MM.1S (cell line): ENCODE measurements around the gene NUBP2.

Experiments used
- DNase-seq: peaks from one replicate; pipeline ENCODE4 v3.0.0-alpha.2; 2015
- H2AFZ ChIP-seq: fragments of 300-600 bp; sonication (generic); 2 replicates; pipeline ENCODE4 v1.6.0; 2016; ENCODE audit warnings: antibody characterized with exemption, low read length
- H3F3A ChIP-seq: fragments of 300-600 bp; sonication (generic); 2 replicates; pipeline ENCODE4 v1.6.1; 2016; ENCODE audit warnings: mild to moderate bottlenecking, antibody characterized with exemption, low read length, moderate library complexity, mixed read lengths; ENCODE audit not compliant: insufficient read depth
- H3K27ac ChIP-seq: fragments of 300-600 bp; sonication (generic); 2 replicates; pipeline ENCODE4 v1.5.1; 2016; ENCODE audit warnings: mild to moderate bottlenecking, low read length
- H3K27me3 ChIP-seq: fragments of 300-600 bp; sonication (generic); replicated peaks from 2 replicates; pipeline ENCODE4 v1.6.0; 2016; ENCODE audit warnings: low read length; ENCODE audit not compliant: insufficient read depth
- H3K36me3 ChIP-seq: fragments of 300-600 bp; sonication (generic); replicated peaks from 2 replicates; pipeline ENCODE4 v1.6.1; 2016; ENCODE audit warnings: mild to moderate bottlenecking, low read length, mixed read lengths; ENCODE audit not compliant: insufficient read depth
- H3K4me1 ChIP-seq: fragments of 300-600 bp; sonication (generic); 2 replicates; pipeline ENCODE4 v1.6.1; 2016; ENCODE audit warnings: low read length, mixed read lengths
- H3K4me2 ChIP-seq: fragments of 300-600 bp; sonication (generic); 2 replicates; pipeline ENCODE4 v1.6.0; 2016; ENCODE audit warnings: low read depth, low read length
- H3K4me3 ChIP-seq: fragments of 300-600 bp; sonication (generic); 2 replicates; pipeline ENCODE4 v1.5.1; 2016; ENCODE audit warnings: low read length, mixed read lengths
- H3K79me2 ChIP-seq: fragments of 300-600 bp; sonication (generic); 2 replicates; pipeline ENCODE4 v1.6.1; 2016; ENCODE audit warnings: mixed run types, low read length, mixed read lengths
- H3K9ac ChIP-seq: fragments of 300-600 bp; sonication (generic); 2 replicates; pipeline ENCODE4 v1.6.1; 2016; ENCODE audit warnings: low read length, mixed read lengths
- H3K9me2 ChIP-seq: fragments of 300-600 bp; sonication (generic); replicated peaks from 2 replicates; pipeline ENCODE4 v1.6.1; 2016; ENCODE audit warnings: mild to moderate bottlenecking, low read length, mixed read lengths; ENCODE audit not compliant: insufficient read depth
- H3K9me3 ChIP-seq: fragments of 300-600 bp; sonication (generic); replicated peaks from 2 replicates; pipeline ENCODE4 v1.6.1; 2016; ENCODE audit warnings: mild to moderate bottlenecking, low read length, mixed read lengths; ENCODE audit not compliant: insufficient read depth
- H4K20me1 ChIP-seq: fragments of 300-600 bp; sonication (generic); 2 replicates; pipeline ENCODE4 v1.6.1; 2016; ENCODE audit warnings: mild to moderate bottlenecking, low read length, moderate library complexity, mixed read lengths; ENCODE audit not compliant: insufficient read depth
- EZH2 ChIP-seq: fragments of 300-600 bp; sonication (generic); optimal IDR thresholded peaks from 2 replicates; pipeline ENCODE3; 2017; ENCODE audit warnings: low read depth, mild to moderate bottlenecking, antibody characterized with exemption, low read length, mixed read lengths
- EZH2phosphoT487 ChIP-seq: fragments of 300-600 bp; sonication (generic); IDR thresholded peaks from 2 replicates; pipeline ENCODE4 v1.6.1; 2018; ENCODE audit warnings: antibody characterized with exemption, low read length
- TF ChIP-seq, protein P1 (sequence below): fragments of 300-600 bp; sonication (generic); IDR thresholded peaks from 2 replicates; pipeline ENCODE4 v1.5.1; 2016; ENCODE audit warnings: antibody characterized with exemption, low read length, mixed read lengths

Gene NUBP2

DNA sequence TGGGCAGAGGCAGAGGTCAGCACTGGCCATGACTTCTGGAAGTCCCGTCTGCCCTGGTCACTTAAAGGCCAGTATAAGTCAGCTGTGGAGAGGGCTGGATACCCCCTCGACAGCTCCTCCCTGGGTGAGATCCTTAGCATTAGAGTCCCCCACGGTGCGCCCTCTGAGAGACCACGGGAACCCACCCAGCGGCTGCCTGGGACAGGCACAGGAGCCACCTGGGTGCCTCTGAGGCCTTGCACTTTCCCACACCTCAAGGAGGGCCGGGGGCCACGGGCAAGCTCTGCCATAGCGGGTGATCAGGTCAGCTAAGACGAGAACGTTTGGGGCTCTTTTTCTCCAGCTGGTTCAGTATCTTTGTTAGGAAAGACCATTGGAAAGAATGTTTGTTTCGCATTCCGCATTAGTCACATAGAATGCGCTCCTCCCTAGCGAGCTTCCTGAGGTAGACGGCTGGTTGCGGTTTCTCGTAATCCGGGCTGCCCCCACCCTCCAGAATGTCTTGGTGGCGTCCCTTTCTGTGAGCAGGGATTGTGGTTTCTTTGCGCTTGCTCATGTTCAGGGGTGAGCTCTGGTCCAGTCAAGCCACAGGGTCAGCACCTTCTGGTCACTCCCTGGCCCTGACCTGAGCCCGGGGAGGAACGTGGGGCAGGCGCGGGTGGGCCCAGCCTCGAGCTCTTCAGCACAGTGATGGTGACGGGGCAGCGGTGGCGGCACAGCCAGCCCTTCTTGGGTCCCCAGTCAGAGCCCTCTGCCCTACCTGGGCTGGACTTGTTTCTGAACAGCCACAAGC is 36.7 kb upstream of the NUBP2 start:
- no peak overlapping the region for H3K9ac ChIP-seq
- no peaks in the 10 kb centered on the region for H4K20me1 ChIP-seq
- H3K79me2 ChIP-seq: no peaks in the 10 kb centered on the region
- no peaks in the 10 kb centered on the region for H3K4me1 ChIP-seq
- H3K9me3 ChIP-seq: no peaks in the 10 kb centered on the region
- H3K27me3 ChIP-seq: no peaks in the 10 kb centered on the region
- H3K4me3 ChIP-seq: no peak overlapping the region
- TF ChIP-seq, protein P1, sequence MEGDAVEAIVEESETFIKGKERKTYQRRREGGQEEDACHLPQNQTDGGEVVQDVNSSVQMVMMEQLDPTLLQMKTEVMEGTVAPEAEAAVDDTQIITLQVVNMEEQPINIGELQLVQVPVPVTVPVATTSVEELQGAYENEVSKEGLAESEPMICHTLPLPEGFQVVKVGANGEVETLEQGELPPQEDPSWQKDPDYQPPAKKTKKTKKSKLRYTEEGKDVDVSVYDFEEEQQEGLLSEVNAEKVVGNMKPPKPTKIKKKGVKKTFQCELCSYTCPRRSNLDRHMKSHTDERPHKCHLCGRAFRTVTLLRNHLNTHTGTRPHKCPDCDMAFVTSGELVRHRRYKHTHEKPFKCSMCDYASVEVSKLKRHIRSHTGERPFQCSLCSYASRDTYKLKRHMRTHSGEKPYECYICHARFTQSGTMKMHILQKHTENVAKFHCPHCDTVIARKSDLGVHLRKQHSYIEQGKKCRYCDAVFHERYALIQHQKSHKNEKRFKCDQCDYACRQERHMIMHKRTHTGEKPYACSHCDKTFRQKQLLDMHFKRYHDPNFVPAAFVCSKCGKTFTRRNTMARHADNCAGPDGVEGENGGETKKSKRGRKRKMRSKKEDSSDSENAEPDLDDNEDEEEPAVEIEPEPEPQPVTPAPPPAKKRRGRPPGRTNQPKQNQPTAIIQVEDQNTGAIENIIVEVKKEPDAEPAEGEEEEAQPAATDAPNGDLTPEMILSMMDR: no peak
- no peak for TF ChIP-seq EZH2phosphoT487
- TF ChIP-seq EZH2: no peak
- H3F3A ChIP-seq: no peaks in the 10 kb centered on the region
- H3K4me2 ChIP-seq: no peak overlapping the region
- H3K27ac ChIP-seq: no peak overlapping the region
- no peak for DNase-seq
- H3K9me2 ChIP-seq: no peaks in the 10 kb centered on the region
- H2AFZ ChIP-seq: no peak overlapping the region
- H3K36me3 ChIP-seq: no peaks in the 10 kb centered on the region

GRCh38 chr16:1746693-1747195 is 36.0 kb upstream of the NUBP2 start:
- Histone ChIP-seq H3K4me2 (no peak overlapping the region), H3K9me2 (no peaks in the 10 kb centered on the region), H3F3A (no peaks in the 10 kb centered on the region), H3K36me3 (no peaks in the 10 kb centered on the region), H3K4me1 (no peaks in the 10 kb centered on the region), H3K9ac (no peak overlapping the region), H3K79me2 (no peaks in the 10 kb centered on the region), H3K27ac (no peak overlapping the region), H3K27me3 (no peaks in the 10 kb centered on the region), H3K4me3 (no peak overlapping the region), H2AFZ (no peak overlapping the region), H3K9me3 (no peaks in the 10 kb centered on the region), H4K20me1 (no peaks in the 10 kb centered on the region)
- DNase-seq: no peak
- TF ChIP-seq EZH2phosphoT487 (no peak), EZH2 (no peak)
- TF ChIP-seq, protein P1: no peak

- H3K27me3 ChIP-seq: no peaks in the 10 kb centered on the region
- no peak overlapping the region for H3K4me2 ChIP-seq
- H3K36me3 ChIP-seq: no peaks in the 10 kb centered on the region
- no peaks in the 10 kb centered on the region for H3K9me3 ChIP-seq
- H3K27ac ChIP-seq: no peak overlapping the region
- no peak overlapping the region for H3K4me3 ChIP-seq
- no peak overlapping the region for H2AFZ ChIP-seq
- H4K20me1 ChIP-seq: no peaks in the 10 kb centered on the region
- no peaks in the 10 kb centered on the region for H3K9me2 ChIP-seq
- DNase-seq: no peak
- H3K79me2 ChIP-seq: no peaks in the 10 kb centered on the region
- no peak for TF ChIP-seq EZH2phosphoT487
- TF ChIP-seq, protein P1: no peak
- no peak for TF ChIP-seq EZH2
- H3K9ac ChIP-seq: no peak overlapping the region
- H3F3A ChIP-seq: no peaks in the 10 kb centered on the region
- no peaks in the 10 kb centered on the region for H3K4me1 ChIP-seq
Observed at GRCh38 chr16:1747934-1748333, 34.8 kb upstream of the NUBP2 start.
